Activated CD4-positive, alpha-beta T cell treated with anti-CD3 and anti-CD28 coated beads, Interleukin-2, amount 10 ng/mL, durations not matched to agents 7 days and 5 days (primary cell): ENCODE measurements around the gene FPR1. TPM values are rescaled to one million over a fixed set of nuclear protein-coding genes. Genes with fewer than 3 reads are reported as not detected.
A peak's percentile ranks its signal among the peaks of the same experiment; 100 is the strongest.
"Not testable (repeated sequence)": the region's sequence is repeated elsewhere in the genome, so short reads cannot be mapped to it uniquely, and the experiment has no call there.

Experiments used
- CTCF ChIA-PET: fragments of 350-600 bp; sonication (Branson Sonifier 250); formaldehyde crosslinking; loops from one replicate; lab custom pipeline; 2021; ENCODE audit warnings: antibody characterized with exemption; lab: Charles Lee
- POLR2A ChIA-PET: fragments of 350-600 bp; sonication (Branson Sonifier 250); formaldehyde crosslinking; loops from one replicate; lab custom pipeline; 2021; ENCODE audit warnings: antibody characterized with exemption; lab: Charles Lee
- DNase-seq: peaks from one replicate; pipeline ENCODE4 v3.0.0-alpha.2; 2020
- H3K27ac Mint-ChIP-seq: one replicate; pipeline ENCODE4 v1.8.0; 2021; ENCODE audit warnings: mild to moderate bottlenecking, moderate library complexity, mixed read lengths
- H3K27me3 Mint-ChIP-seq: one replicate; pipeline ENCODE4 v1.8.0; 2021; ENCODE audit warnings: mixed read lengths
- H3K36me3 Mint-ChIP-seq: one replicate; pipeline ENCODE4 v1.8.0; 2021; ENCODE audit warnings: low read depth, mixed read lengths
- H3K4me1 Mint-ChIP-seq: one replicate; pipeline ENCODE4 v1.8.0; 2021; ENCODE audit warnings: mixed read lengths
- H3K4me3 Mint-ChIP-seq: one replicate; pipeline ENCODE4 v1.8.0; 2021; ENCODE audit warnings: mild to moderate bottlenecking, moderate library complexity, mixed read lengths
- H3K9me3 Mint-ChIP-seq: one replicate; pipeline ENCODE4 v1.8.0; 2021; ENCODE audit warnings: mixed read lengths
- total RNA-seq, 2 experiments: library from RNA; stranded (reverse); gene quantifications; one replicate each; pipeline ENCODE4 v1.2.3, GENCODE V29; 2021

The FPR1 gene
- total RNA-seq, 2 experiments from 2014 or later: not detected

DNA sequence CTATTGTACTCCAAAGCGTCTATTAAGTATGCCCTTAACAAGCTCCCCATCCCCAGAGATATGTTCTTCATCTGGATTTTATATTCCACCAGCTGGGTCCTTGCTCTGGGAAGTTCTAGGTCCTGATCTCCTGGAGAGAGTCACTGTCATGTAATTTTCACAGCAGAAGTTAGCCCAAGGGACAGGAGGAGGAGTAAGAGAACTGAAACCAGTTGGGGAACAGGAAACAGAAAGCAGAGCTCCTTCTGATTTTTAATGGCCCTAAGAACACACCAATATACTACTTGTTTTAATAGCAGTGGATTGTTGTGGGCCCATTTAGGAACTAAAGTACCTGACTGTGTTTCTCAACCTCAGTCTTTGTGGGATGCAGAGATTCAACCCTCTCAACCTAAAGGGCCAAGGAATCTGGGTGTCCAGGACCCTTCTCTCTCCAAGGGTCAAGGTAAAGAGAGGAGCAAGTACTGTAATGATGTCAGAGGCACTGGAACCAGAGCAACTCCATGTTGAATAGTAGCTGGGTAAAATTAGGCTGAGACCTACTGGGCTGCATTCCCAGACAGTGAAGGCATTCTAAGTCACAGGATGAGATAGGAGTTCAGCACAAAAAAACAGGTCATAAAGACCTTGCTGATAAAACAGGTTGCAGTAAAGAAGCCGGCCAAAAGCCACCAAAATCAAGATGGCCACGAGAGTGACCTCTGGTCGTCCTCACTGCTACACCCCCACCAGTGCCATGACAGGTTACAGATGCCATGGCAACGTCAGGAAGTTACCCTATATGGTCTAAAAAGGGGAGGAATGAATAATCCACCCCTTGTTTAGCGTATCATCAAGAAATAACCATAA lies 35.2 kb upstream of the FPR1 start:
- Mint-ChIP-seq H3K9me3 (peaks cover 13% of the 10 kb centered on the region), H3K27ac (no peak overlapping the region), H3K36me3 (no peaks in the 10 kb centered on the region), H3K4me3 (no peak overlapping the region), H3K4me1 (no peaks in the 10 kb centered on the region), H3K27me3 (no peaks in the 10 kb centered on the region)
- POLR2A ChIA-PET: no interaction called here
- CTCF ChIA-PET: interaction anchor here (0.6 kb wide), 1 partner anchor 74 kb away, joined by 4 read pairs; no protein-coding TSS in a partner anchor
- DNase-seq: no peak

DNA sequence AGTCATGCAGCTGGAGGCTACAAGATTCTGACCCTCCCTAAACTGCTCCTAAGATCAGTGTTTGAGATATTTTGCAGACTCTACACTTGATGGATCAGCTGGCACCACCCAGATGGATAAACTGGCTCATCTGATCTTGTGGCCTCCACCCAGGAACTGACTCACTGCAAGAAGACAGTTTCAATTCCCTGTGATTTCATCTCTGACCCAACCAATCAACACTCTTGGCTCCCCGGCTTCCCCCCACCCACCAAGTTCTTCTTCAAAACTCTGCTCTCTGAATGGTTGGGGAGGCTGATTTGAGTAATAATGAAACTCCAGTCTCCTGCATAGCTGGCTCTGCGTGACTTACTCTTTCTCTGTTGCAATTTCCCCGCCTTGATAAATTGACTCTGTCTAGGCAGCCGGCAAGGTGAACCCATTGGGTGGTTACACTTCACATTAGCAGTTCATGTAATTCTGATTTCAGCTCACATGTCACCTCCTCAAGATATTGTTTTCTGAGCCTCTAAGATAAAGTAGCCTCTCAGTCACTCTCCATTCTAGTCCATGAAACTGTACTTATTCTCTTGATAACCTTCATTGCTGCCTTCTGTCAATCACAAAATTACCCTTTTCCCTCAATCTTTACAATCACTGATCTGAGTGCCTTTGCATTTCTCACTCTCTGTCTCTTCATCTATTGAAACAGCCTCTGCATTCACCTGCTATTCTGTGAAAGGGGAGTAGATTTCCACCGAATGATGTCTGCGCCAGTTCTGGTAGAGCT lies 33.4 kb upstream of the FPR1 start:
- DNase-seq: peak; percentile 20
- no peaks in the 10 kb centered on the region for H3K27me3 Mint-ChIP-seq
- peaks cover 8% of the 10 kb centered on the region for H3K9me3 Mint-ChIP-seq
- no peaks in the 10 kb centered on the region for H3K36me3 Mint-ChIP-seq
- CTCF ChIA-PET: interaction anchor here (0.7 kb wide), 1 partner anchor 109 kb away, joined by 3 read pairs; no protein-coding TSS in a partner anchor
- no peak overlapping the region for H3K27ac Mint-ChIP-seq
- no peaks in the 10 kb centered on the region for H3K4me1 Mint-ChIP-seq
- no peak overlapping the region for H3K4me3 Mint-ChIP-seq
- POLR2A ChIA-PET: no interaction called here

DNA sequence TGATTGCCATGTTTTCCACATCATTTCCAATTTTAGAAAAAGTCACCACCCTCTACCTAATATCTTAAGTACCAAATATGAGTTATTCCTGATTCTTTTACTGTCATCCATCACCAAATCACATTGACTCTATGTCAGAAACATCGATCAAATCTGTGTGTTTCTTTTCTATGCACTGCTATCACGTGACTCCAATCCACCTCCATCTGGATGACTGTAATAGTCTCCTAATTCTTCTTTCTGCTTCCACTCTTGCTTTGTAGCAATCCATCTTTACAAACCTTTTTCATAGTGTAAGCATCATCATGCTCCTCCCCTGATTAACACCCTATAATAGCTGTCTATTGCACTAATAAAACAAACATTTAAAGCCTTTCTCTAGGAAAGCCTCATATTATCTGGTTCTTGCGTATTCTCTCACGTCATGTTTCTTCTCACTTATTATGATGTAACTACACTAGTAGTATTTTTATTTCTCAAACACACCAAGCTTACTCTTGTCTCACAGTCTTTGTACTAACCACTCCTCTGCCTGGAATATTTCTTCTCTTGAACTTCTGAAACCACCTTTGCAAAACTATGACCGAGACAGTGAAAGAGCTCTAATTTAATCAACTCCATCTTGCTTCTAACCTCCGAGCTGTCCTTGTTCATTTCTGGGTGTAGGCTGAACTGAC lies 32.6 kb upstream of the FPR1 start:
- Mint-ChIP-seq H3K36me3 (no peaks in the 10 kb centered on the region), H3K4me1 (no peaks in the 10 kb centered on the region), H3K4me3 (no peak overlapping the region), H3K27me3 (peaks cover 7% of the 10 kb centered on the region), H3K27ac (no peak overlapping the region), H3K9me3 (peaks cover 6% of the 10 kb centered on the region)
- ChIA-PET POLR2A (no interaction called here), CTCF (interaction anchor here (0.7 kb wide), 1 partner anchor 108 kb away, joined by 3 read pairs; no protein-coding TSS in a partner anchor)
- no peak for DNase-seq

DNA sequence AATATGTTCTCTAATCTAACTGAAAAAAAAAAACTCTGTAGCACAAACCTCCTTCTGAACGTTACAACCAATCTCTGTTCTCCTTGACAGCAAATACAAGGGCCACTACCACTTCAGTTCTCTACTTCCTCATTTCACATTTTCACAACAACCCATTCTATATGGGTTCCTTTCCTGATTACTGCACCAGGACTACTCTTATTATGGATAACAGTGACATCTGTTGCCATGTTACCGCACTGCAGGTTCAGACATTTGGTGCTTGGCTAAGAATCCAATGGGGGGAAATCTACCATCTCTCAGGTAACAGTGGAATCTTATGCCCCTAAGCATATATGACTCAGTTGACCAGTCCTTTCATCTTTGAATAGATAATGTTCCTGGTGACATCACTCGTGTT lies 31.7 kb upstream of the FPR1 start:
- Mint-ChIP-seq H3K9me3 (peaks cover 3% of the 10 kb centered on the region), H3K36me3 (no peaks in the 10 kb centered on the region), H3K4me3 (no peak overlapping the region), H3K27ac (no peak overlapping the region), H3K4me1 (no peaks in the 10 kb centered on the region), H3K27me3 (peaks cover 8% of the 10 kb centered on the region)
- POLR2A ChIA-PET: no interaction called here
- CTCF ChIA-PET: no interaction called here
- no peak for DNase-seq

DNA sequence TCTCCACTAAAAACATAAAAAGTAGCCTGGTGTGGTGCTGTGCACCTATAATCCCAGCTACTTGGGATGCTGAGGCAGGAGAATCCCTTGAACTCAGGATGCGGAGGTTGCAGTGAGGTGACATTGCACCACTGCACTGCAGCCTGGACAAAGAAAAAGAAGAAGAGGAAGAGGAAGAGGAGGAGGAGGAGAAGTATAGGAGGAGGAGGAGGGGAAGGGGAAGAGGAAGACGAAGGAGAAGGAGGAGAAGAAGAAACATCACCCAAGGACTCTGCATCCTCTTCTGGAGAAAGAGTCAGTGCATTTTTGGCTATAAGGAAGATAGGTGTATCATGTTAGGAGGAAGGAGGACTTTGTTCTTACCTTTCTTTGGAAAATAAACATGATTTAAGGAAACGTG lies 30.3 kb upstream of the FPR1 start:
- CTCF ChIA-PET: no interaction called here

DNA sequence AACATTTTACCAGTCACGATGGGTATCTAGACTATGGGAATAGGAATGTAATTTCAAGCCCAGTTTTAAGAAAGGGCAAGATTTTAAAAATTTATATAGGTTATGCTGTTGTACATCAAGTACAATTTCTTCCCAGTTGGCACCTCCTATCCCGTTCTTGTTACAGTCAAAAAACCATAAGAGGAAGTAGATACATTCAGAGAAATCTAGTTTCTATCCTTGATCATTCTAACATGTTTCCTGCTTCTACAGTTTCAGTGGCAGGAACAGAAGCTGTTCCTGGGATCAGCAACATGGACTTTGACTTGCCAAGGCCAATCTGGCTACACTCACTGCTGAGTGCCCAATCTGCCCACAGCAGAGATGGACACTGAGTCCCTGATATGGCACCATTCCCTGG lies 28.6 kb upstream of the FPR1 start:
- Mint-ChIP-seq H3K27ac (no peak overlapping the region), H3K9me3 (no peaks in the 10 kb centered on the region), H3K27me3 (peaks cover 25% of the 10 kb centered on the region), H3K4me3 (no peak overlapping the region), H3K4me1 (peaks cover 2% of the 10 kb centered on the region), H3K36me3 (no peaks in the 10 kb centered on the region)
- ChIA-PET POLR2A (no interaction called here), CTCF (no interaction called here)
- DNase-seq: no peak

More for the DNA sequence above, 30.3 kb upstream of the FPR1 start:
- Mint-ChIP-seq H3K36me3 (no peaks in the 10 kb centered on the region), H3K27me3 (peaks cover 13% of the 10 kb centered on the region), H3K4me1 (peaks cover 2% of the 10 kb centered on the region), H3K4me3 (no peak overlapping the region), H3K9me3 (no peaks in the 10 kb centered on the region), H3K27ac (no peak overlapping the region)
- POLR2A ChIA-PET: no interaction called here
- DNase-seq: no peak

DNA sequence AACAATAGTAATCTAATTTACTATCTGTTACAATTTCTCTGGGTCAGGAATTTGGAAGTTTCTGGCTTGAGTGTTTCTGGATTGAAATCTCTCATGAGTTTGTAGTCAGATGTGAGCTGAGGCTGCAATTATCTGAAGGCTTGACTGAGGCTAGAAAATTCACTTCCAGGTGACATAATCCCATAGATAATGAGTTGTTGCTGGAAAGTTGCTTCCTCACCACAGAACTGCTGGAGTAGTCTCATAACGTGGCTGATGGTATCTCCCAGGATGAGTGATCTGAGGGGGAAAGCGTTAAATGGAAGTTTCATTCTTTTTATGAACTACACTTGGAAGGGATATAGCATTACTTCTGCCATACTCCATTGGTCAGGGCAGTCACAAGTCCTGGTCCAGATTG lies 28.0 kb upstream of the FPR1 start:
- H3K4me3 Mint-ChIP-seq: no peak overlapping the region

DNA sequence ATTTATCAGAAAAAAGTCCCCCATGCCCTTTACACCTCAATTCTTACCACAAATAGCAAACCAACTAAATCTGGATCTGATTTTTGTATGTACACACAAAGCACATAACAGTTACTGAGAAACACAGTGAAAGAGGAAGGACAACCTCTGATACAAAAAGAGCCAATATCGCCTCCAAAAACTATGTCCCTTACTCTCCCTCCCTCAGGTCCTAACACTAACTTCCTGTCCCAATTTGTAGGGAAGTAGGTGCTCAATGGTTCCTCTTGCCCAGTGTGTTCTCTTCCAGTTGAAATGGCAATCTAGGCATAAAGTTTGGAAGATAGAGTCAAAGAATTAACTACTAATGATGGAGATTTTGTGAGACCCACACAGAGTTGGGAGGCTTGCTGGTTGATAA lies 27.5 kb upstream of the FPR1 start:
- H3K9me3 Mint-ChIP-seq: no peaks in the 10 kb centered on the region
- CTCF ChIA-PET: no interaction called here

More for the DNA sequence above, 28.0 kb upstream of the FPR1 start:
- Mint-ChIP-seq H3K4me1 (peaks cover 2% of the 10 kb centered on the region), H3K36me3 (no peaks in the 10 kb centered on the region), H3K9me3 (no peaks in the 10 kb centered on the region), H3K27me3 (peaks cover 25% of the 10 kb centered on the region), H3K27ac (no peak overlapping the region)
- POLR2A ChIA-PET: no interaction called here
- DNase-seq: no peak
- CTCF ChIA-PET: no interaction called here

DNA sequence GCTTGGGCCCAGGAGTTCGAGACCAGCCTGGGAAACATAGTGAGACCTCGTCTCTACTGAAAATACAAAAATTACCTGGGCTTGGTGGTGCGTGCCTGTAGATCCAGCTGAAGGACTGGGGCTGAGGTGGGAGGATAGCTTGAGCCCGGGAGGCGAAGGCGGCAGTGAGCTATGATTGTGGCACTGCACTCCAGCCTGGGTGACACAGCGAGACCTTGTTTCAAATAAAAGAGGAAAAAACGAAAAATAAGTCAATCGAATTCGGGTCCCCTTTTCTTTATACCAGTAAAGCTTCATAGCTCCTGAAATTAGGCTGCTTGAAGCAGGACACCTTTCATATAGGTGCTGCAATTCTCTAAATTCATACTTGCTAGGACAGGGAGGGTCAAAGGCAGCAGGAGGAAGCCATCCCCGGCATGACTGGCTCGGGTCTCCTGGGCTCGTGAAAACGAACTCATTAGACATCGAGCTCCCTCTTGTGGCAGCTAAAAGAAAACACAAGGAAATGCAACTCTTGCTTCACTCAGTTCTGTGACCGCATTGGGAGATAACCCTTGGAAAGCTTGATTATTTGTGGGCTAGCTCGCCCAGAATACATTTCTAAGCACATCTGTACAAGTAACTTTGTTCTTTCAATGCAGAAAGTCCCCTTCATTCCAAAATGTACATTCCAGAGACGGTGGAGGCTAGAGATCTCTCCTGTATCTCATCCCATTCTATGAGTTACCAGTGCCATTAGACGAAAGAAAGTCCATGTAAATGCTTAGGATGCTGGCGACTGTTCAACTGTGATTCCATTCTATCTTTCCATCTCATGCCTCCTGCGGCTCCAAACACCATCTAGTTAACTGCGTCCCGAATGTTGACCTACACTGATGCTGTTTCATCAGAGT lies 26.1 kb upstream of the FPR1 start:
- ChIA-PET CTCF (interaction anchor here (0.6 to 1.9 kb wide), 4 partner anchors 40 to 385 kb away, joined by 3 to 5 read pairs (median 4); no protein-coding TSS in a partner anchor), POLR2A (interaction anchor here (0.6 kb wide), 1 partner anchor 272 kb away, joined by 3 read pairs; no protein-coding TSS in a partner anchor)
- Mint-ChIP-seq H3K27me3 (peaks cover 25% of the 10 kb centered on the region), H3K4me3 (no peak overlapping the region), H3K27ac (no peak overlapping the region), H3K9me3 (peaks cover 4% of the 10 kb centered on the region), H3K4me1 (peaks cover 2% of the 10 kb centered on the region), H3K36me3 (no peaks in the 10 kb centered on the region)
- DNase-seq: peak; percentile 52

More for the DNA sequence above, 27.5 kb upstream of the FPR1 start:
- POLR2A ChIA-PET: no interaction called here
- H3K27me3 Mint-ChIP-seq: peaks cover 25% of the 10 kb centered on the region
- no peaks in the 10 kb centered on the region for H3K36me3 Mint-ChIP-seq
- H3K27ac Mint-ChIP-seq: no peak overlapping the region
- no peak overlapping the region for H3K4me3 Mint-ChIP-seq
- peaks cover 2% of the 10 kb centered on the region for H3K4me1 Mint-ChIP-seq
- DNase-seq: no peak

DNA sequence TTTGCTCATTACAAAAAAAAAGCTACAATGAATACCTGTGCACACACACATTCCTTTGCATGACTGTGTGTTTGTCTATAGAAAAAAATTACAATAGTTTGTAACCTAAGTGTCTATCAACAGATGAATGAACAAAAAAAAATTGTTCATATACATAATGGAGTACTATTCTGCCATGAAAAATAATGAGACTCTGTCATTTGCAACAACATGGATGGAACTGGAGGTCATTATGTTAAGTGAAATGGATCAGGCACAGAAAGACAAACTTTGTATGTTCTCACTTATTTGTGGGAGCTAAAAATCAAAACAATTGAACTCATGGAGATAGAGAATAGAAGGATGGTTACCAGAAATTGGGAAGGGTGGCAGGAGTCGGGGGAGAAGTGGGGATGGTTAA lies 24.9 kb upstream of the FPR1 start:
- H3K27ac Mint-ChIP-seq, H3K36me3 Mint-ChIP-seq, H3K4me3 Mint-ChIP-seq, H3K9me3 Mint-ChIP-seq, DNase-seq, H3K4me1 Mint-ChIP-seq, POLR2A ChIA-PET: not testable (repeated sequence)
- H3K27me3 Mint-ChIP-seq: peaks cover 30% of the 10 kb centered on the region
- CTCF ChIA-PET: interaction anchor here (1.9 kb wide), 1 partner anchor 120 kb away, joined by 5 read pairs; no protein-coding TSS in a partner anchor

DNA sequence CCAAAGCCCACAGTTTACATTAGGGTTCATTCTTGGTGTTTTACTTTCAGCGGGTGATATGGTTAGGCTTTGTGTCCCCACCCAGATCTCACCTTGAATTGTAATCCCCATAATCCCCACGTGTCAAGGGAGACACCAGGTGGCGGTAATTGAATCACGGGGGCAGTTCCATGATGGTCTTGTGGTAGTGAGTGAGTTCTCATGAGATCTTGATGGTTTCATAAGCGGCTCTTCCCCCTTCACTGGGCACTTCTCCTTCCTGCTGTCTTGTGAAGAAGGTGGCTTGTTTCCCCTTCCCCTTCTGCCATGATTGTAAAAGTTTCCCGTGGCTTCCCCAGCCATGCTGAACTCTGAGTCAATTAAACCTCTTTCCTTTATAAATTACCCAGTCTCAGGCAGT lies 21.3 kb upstream of the FPR1 start:
- no peak for DNase-seq

More for the DNA sequence above, 21.3 kb upstream of the FPR1 start:
- peaks cover 2% of the 10 kb centered on the region for H3K4me1 Mint-ChIP-seq
- peaks cover 9% of the 10 kb centered on the region for H3K9me3 Mint-ChIP-seq
- peaks cover 26% of the 10 kb centered on the region for H3K27me3 Mint-ChIP-seq
- CTCF ChIA-PET: no interaction called here
- no peak overlapping the region for H3K27ac Mint-ChIP-seq
- no peaks in the 10 kb centered on the region for H3K36me3 Mint-ChIP-seq
- POLR2A ChIA-PET: no interaction called here
- no peak overlapping the region for H3K4me3 Mint-ChIP-seq
